Eye (tissue), 1 donor: ENCODE results near the gene GPR142.

Source experiments
- DNase-seq: peaks from one replicate; pipeline ENCODE4 v3.0.0-alpha.2; 2015

Gene GPR142

GRCh38 chr17:74371653-74372147 is 4.4 kb downstream of the GPR142 start:
- no peak for DNase-seq

- DNase-seq: no peak
Measured at GRCh38 chr17:74372426-74372825, 5.1 kb downstream of the GPR142 start.

GRCh38 chr17:74373838-74374606 is 6.7 kb downstream of the GPR142 start:
- DNase-seq: peak; percentile 79

- no peak for DNase-seq
Measured at GRCh38 chr17:74374858-74375257, 7.6 kb downstream of the GPR142 start.

- DNase-seq: peak; percentile 96
Measured at GRCh38 chr17:74379495-74380085, 12.3 kb downstream of the GPR142 start.

- DNase-seq: no peak
Measured at GRCh38 chr17:74380086-74380958, 13.0 kb downstream of the GPR142 start.

- DNase-seq: no peak
Measured at GRCh38 chr17:74380959-74381808, 13.9 kb downstream of the GPR142 start.

GRCh38 chr17:74383141-74383540 is 15.8 kb downstream of the GPR142 start:
- no peak for DNase-seq

GRCh38 chr17:74385201-74385600 is 17.9 kb downstream of the GPR142 start:
- no peak for DNase-seq

- no peak for DNase-seq
Measured at GRCh38 chr17:74386386-74386785, 19.1 kb downstream of the GPR142 start.

- DNase-seq: no peak
Measured at GRCh38 chr17:74387365-74388218, 20.3 kb downstream of the GPR142 start.

GRCh38 chr17:74389084-74389753 is 21.9 kb downstream of the GPR142 start:
- DNase-seq: no peak

GRCh38 chr17:74389937-74390679 is 22.8 kb downstream of the GPR142 start:
- no peak for DNase-seq

- peak; percentile 26 for DNase-seq
Measured at GRCh38 chr17:74390680-74391653, 23.7 kb downstream of the GPR142 start.

GRCh38 chr17:74391771-74392170 is 24.5 kb downstream of the GPR142 start:
- no peak for DNase-seq

GRCh38 chr17:74392848-74393247 is 25.5 kb downstream of the GPR142 start:
- no peak for DNase-seq

GRCh38 chr17:74393346-74393942 is 26.1 kb downstream of the GPR142 start:
- no peak for DNase-seq

GRCh38 chr17:74394275-74394950 is 27.1 kb downstream of the GPR142 start:
- no peak for DNase-seq
